ENCODE results near the gene SLC39A12.

SLC39A12 gene

DNA sequence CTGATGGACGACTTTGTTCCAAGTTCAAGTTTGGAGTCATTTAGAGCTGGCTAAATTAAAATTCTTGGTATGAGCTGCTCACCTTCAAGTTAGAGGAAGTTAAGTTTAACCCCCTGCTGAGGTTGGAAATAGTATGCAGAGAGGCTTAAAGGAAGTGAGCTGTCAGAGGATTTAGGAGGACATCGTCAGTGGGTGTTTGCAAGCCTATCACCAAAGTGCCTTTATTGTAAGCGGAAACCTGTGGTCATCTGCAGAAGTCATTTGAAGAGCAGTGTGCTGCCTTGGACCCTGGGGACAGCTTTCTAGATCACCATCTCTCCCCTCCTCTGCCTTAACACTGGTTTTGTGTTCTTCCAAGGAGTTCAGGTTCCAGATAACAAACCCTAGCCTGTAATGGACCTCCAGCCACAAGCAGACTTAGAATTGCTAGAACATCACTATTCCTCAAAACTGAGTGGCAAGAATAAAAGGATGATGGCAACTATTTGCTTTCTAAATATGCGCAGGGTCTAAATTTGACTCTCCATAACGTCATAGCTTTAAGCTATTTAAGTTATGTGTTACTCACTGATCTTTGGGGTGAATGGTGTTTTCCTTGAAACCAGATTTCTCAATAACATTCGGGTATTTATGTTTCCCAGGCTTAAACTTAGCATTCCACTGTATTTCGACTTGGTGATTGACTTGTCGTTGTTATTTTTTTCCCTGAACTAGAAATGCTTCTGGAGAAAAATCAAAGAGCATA, 93.4 kb downstream of the SLC39A12 start:
- H3K36me3 Mint-ChIP-seq (ENCODE audit: low read depth), result no peaks in the 10 kb centered on the region
- no peaks in the 10 kb centered on the region for H3K4me1 Mint-ChIP-seq (ENCODE audit: low read depth)
- no peak overlapping the region for H3K27ac Mint-ChIP-seq
- intact Hi-C loops (cut with micrococcal nuclease), result no loop called here
- H3K9me3 Mint-ChIP-seq, result no peaks in the 10 kb centered on the region
- peaks cover 2% of the 10 kb centered on the region for H3K27me3 Mint-ChIP-seq
- no peak overlapping the region for H3K4me3 Mint-ChIP-seq

DNA sequence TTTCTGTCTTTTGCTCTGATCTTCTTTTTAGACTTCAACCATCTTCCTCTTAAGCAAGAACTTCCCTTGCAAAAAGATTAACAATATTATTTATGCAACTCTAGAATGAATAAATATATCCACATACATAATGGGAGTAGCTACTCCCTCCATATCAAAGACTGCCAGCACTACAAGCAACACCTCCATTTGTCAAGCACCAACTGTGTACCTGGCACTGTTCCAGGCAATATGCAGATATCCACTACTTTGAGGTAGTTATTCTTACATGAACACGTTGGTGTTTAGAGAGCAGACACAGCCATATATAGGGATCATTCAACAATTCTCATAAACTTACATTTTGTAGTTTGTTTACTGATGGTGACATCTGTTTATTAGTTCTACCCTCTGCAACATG, 104.9 kb downstream of the SLC39A12 start:
- Mint-ChIP-seq H3K27me3 (peaks cover 4% of the 10 kb centered on the region), H3K27ac (no peak overlapping the region), H3K36me3 (ENCODE audit: low read depth) (no peaks in the 10 kb centered on the region)

DNA sequence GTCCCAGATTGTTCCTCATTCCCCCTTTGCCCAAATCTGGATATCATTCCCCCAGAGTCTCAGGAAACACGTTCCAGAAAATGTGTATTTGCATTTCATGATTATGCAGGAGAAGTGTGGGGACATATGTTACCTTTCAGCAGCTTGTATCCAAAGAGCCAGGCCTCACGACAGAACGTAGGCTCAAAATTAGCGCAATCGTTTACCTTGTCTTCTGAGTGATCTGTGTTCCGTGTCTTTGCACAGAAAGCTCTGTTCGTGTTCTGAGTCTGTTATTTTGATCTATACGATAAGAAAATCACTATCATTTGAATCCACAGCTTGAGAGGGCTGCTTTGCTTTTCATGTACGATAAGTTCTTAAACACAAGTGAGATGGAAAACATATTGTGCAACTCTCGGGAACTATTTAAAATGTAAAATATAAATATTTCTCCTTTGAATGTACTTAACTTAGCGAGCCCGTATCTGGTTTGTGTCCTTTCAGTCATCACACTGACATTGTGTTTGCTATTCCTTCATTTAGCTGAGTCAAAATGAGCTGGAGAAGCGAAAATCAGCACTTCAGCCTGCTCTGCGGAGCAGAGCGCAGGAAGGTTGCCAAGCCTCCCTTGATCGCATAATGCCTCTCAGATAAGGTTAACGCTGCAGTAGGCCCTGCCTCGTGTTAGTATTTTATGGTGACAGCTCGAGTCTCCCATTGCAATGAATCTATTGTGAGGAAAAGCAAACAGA, 108.3 kb downstream of the SLC39A12 start:
- Mint-ChIP-seq H3K4me1 (ENCODE audit: low read depth) (peaks cover 6% of the 10 kb centered on the region), H3K9me3 (no peaks in the 10 kb centered on the region), H3K27ac (no peak overlapping the region), H3K4me3 (no peak overlapping the region), H3K36me3 (ENCODE audit: low read depth) (no peaks in the 10 kb centered on the region), H3K27me3 (peaks cover 2% of the 10 kb centered on the region)
- intact Hi-C loops (cut with micrococcal nuclease), result no loop called here

More for the DNA sequence above, 104.9 kb downstream of the SLC39A12 start:
- H3K4me1 Mint-ChIP-seq (ENCODE audit: low read depth), result peaks cover 17% of the 10 kb centered on the region
- intact Hi-C loops (cut with micrococcal nuclease), result no loop called here
- H3K9me3 Mint-ChIP-seq, result no peaks in the 10 kb centered on the region
- no peak overlapping the region for H3K4me3 Mint-ChIP-seq

DNA sequence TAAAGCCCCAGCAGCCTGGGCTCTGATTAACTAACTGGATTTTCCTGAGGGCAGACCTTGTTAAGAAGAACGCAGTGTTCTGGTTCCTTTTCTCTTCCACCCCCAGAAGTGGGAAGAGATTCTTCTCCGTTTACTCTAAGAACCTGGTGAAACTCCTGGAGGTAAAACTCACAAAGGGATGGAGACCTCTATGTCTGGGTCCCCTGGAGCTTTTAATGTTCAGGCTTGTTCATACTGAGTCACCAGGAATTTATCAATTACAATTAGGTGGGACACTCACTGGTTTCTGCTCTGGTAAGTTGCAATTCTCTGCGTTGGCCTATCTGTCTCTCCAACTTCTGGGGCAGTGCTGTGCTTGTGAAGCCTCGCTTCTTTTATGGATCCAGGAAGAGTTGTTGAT, 115.2 kb downstream of the SLC39A12 start:
- Mint-ChIP-seq H3K36me3 (ENCODE audit: low read depth) (no peaks in the 10 kb centered on the region), H3K4me3 (no peak overlapping the region), H3K27ac (no peak overlapping the region), H3K9me3 (no peaks in the 10 kb centered on the region), H3K27me3 (peaks cover 3% of the 10 kb centered on the region), H3K4me1 (ENCODE audit: low read depth) (no peaks in the 10 kb centered on the region)
- intact Hi-C loops (cut with micrococcal nuclease), result no loop called here

DNA sequence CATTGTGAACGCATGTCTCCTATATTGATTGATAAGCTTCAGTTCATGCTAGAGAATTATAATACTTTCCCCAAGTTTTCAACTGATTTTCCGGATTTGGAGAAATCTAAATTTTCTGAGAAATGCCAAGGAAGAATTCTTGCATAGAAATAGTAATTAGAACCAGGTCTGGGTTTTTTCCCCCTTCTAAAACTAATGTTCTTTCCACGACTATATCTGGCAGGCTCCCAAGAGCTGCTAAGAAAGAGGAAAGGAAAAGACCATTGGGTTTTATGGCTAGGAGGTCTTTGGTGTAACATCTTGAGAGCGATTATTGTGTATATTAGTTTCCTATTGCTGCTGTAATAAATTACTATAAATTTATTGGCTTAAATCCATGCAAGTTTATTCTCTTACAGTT, 116.7 kb downstream of the SLC39A12 start:
- H3K27ac Mint-ChIP-seq, result no peak overlapping the region
- H3K27me3 Mint-ChIP-seq, result peaks cover 3% of the 10 kb centered on the region
- no peaks in the 10 kb centered on the region for H3K4me1 Mint-ChIP-seq (ENCODE audit: low read depth)
- intact Hi-C loops (cut with micrococcal nuclease), result no loop called here
- H3K4me3 Mint-ChIP-seq, result no peak overlapping the region
- no peaks in the 10 kb centered on the region for H3K36me3 Mint-ChIP-seq (ENCODE audit: low read depth)
- no peaks in the 10 kb centered on the region for H3K9me3 Mint-ChIP-seq

DNA sequence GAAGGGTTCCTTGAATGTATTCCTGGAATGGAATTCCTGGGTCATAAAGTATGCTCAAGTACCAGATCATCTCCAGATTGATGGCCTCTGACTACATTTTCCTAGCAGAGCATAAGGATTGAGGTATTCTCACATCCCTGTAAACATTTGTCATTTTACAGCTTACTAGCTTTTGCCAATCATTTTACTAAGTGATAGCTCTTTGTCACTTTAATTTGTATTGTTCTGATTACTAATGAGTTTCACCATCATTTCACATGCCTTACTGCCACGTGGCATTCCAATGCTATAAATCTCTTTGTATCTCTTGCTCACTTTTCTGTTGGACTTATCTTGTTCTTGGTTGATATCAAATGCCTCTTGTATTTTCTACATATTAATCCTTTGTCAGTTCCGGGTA, 119.9 kb downstream of the SLC39A12 start:
- intact Hi-C loops (cut with micrococcal nuclease), result no loop called here
- Mint-ChIP-seq H3K4me3 (no peak overlapping the region), H3K27me3 (peaks cover 3% of the 10 kb centered on the region)

DNA sequence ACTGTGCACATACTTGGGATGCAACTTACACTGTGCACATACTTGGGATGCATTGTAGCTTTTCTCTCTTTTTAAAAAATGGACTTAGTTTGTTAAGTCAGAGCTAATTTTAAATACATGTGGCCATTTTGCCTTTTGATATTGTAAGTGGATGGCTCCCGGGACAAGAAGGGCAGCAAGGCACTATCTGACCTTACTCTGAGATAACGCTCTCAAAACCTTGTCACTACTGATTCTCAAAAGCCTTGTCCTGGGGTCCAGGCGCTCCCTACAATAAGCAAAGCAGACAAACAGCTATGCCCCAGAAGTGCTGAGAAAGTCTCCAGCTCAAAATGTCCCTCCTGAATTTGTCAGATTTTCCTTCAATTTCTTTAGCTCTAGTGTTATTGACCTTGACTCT, 121.6 kb downstream of the SLC39A12 start:
- H3K36me3 Mint-ChIP-seq (ENCODE audit: low read depth), result no peaks in the 10 kb centered on the region
- peaks cover 3% of the 10 kb centered on the region for H3K27me3 Mint-ChIP-seq
- H3K4me3 Mint-ChIP-seq, result no peak overlapping the region
- no peak overlapping the region for H3K27ac Mint-ChIP-seq
- intact Hi-C loops (cut with micrococcal nuclease), result no loop called here
- H3K9me3 Mint-ChIP-seq, result peaks cover 5% of the 10 kb centered on the region
- H3K4me1 Mint-ChIP-seq (ENCODE audit: low read depth), result no peaks in the 10 kb centered on the region

More for the DNA sequence above, 119.9 kb downstream of the SLC39A12 start:
- Mint-ChIP-seq H3K36me3 (ENCODE audit: low read depth) (no peaks in the 10 kb centered on the region), H3K27ac (no peak overlapping the region), H3K4me1 (ENCODE audit: low read depth) (no peaks in the 10 kb centered on the region), H3K9me3 (peaks cover 5% of the 10 kb centered on the region)

DNA sequence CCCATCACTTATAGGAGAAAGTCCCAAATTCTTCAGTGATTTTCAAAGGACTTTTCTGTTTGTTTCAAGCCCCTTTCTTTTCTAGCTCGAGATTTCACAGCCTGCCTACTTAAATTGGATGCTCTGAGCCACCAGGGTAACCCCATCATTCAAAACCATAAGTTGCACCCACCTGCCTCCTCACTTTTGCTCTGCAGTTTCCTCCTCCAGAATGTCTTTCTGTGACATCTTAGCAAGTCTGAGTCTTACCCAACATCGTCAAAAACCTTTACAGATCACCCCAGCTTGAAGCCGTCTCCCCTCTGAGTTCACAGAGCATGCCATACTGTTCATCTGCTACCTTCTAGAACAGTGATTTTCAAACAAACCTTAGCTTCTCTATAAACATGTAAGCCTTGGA, 124.2 kb downstream of the SLC39A12 start:
- Mint-ChIP-seq H3K27ac (no peak overlapping the region), H3K36me3 (ENCODE audit: low read depth) (no peaks in the 10 kb centered on the region), H3K4me3 (no peak overlapping the region), H3K4me1 (ENCODE audit: low read depth) (no peaks in the 10 kb centered on the region), H3K9me3 (peaks cover 5% of the 10 kb centered on the region), H3K27me3 (no peaks in the 10 kb centered on the region)
- intact Hi-C loops (cut with micrococcal nuclease), result no loop called here

DNA sequence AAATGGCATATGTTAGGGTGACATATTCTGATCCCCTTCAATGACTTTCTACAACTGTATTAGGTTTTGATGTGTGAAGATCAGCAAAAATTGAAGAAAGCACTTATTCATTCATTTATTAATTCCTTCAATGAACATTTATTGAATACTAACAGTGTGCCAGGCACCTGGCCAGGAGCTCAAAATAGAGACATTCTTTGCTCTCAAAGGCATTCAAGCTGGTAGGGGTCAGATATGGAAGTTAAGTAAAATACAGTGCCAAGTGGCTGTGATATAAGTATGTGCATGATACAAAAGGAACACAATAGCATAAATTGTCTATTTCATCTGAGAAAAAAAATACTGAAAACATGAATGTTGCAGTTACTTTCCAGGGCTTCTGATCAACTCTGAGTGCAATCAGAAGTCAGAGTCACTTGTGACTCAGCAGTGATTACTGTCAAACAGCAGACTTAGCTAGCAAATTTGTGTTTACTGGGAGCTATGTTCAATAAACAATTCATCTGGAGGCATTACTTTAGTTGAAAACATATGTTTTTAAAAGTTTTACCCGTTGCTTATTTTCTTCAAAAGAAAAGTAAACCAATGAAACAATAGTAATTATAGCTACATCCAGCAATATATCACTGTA, 128.1 kb downstream of the SLC39A12 start:
- peaks cover under 1% of the 10 kb centered on the region for H3K9me3 Mint-ChIP-seq
- no peak overlapping the region for H3K27ac Mint-ChIP-seq
- no peaks in the 10 kb centered on the region for H3K4me1 Mint-ChIP-seq (ENCODE audit: low read depth)
- intact Hi-C loops (cut with micrococcal nuclease), result no loop called here
- no peak overlapping the region for H3K4me3 Mint-ChIP-seq
- peaks cover 5% of the 10 kb centered on the region for H3K27me3 Mint-ChIP-seq
- H3K36me3 Mint-ChIP-seq (ENCODE audit: low read depth), result no peaks in the 10 kb centered on the region

DNA sequence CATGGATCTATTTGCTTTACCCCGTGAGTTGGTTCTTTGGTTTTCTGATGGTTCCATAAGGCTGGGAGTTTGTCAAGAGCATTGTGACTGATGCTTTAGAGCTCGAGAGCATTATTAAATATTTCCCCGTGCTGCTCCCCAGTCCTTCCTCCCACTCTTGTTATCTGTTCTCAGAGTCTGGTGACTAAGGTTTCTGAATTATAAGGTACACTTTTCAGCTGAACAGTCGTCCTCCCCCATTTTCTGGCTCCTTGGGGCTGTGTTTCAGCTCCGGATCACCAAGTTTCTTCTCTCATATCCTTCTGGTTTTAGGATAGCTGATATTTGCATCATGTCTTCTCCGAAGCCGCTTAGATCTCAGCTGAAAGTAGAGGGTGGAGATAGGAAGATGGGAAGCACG, 130.7 kb downstream of the SLC39A12 start:
- H3K27ac Mint-ChIP-seq, result no peak overlapping the region
- no peaks in the 10 kb centered on the region for H3K4me1 Mint-ChIP-seq (ENCODE audit: low read depth)
- no peak overlapping the region for H3K4me3 Mint-ChIP-seq
- no peaks in the 10 kb centered on the region for H3K9me3 Mint-ChIP-seq
- H3K27me3 Mint-ChIP-seq, result peaks cover 5% of the 10 kb centered on the region
- intact Hi-C loops (cut with micrococcal nuclease), result no loop called here
- no peaks in the 10 kb centered on the region for H3K36me3 Mint-ChIP-seq (ENCODE audit: low read depth)

DNA sequence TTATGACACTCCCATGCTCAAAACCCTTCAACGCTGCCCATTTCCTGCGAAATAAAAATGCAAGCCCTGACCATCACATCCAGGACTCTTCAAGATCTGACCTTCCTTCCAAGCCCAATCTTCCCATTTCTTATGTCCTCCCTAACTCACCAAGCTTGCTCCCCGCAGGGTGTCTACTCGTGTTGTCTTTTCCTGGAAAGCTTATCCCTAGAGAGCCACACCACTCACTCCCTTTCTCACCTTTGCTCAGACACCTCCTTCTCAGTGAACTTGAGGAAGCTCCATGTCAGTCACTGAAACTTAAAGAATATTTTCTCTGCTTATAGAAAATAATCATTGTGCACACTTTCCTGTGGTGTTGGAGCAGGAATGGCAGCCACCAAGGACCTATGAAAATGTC, 134.1 kb downstream of the SLC39A12 start:
- no peaks in the 10 kb centered on the region for H3K4me1 Mint-ChIP-seq (ENCODE audit: low read depth)
- H3K27ac Mint-ChIP-seq, result no peak overlapping the region
- H3K9me3 Mint-ChIP-seq, result no peaks in the 10 kb centered on the region
- intact Hi-C loops (cut with micrococcal nuclease), result no loop called here
- H3K4me3 Mint-ChIP-seq, result no peak overlapping the region
- H3K27me3 Mint-ChIP-seq, result peaks cover 5% of the 10 kb centered on the region
- no peaks in the 10 kb centered on the region for H3K36me3 Mint-ChIP-seq (ENCODE audit: low read depth)

DNA sequence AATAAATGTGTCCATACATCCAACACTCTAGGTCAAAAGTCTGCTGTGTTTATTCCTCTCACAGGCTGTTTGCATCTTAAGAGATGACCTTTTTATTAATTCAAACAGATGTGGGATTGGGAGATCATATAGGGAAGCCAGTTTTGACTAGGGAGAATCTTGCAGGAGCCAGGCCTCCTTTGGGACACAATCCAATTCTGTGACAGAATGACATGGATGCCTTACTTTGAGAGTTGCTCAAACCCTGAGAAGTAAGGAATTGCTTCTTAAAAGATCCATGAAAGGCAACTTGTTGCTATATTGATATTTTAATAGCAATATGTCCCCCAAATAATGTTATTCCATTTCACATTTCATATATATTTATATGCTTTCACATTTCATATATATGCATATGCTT, 135.0 kb downstream of the SLC39A12 start:
- H3K4me1 Mint-ChIP-seq (ENCODE audit: low read depth), result no peaks in the 10 kb centered on the region
- H3K4me3 Mint-ChIP-seq, result no peak overlapping the region
- H3K27ac Mint-ChIP-seq, result no peak overlapping the region
- peaks cover 5% of the 10 kb centered on the region for H3K27me3 Mint-ChIP-seq
- no peaks in the 10 kb centered on the region for H3K36me3 Mint-ChIP-seq (ENCODE audit: low read depth)
- intact Hi-C loops (cut with micrococcal nuclease), result no loop called here
- no peaks in the 10 kb centered on the region for H3K9me3 Mint-ChIP-seq

DNA sequence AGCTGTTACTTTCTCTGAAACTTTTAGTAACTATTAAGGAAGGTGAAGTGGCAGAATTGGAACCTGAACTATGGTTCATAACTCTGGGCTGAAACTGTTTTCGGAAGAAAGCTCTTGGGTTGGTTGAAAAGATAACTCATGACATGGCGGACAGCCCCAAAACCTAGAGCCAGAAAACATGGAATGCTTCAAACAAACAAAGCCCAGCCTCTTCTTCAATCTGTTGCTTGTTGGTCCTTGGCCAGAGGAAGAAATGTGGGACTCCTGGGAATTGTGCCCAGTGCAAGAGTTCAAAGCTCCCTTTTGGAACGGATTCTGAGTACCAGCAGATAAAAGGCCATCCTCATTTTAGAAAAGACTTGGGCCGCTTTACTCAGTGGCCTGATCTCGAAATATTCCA, 135.6 kb downstream of the SLC39A12 start:
- Mint-ChIP-seq H3K27me3 (peaks cover 5% of the 10 kb centered on the region), H3K36me3 (ENCODE audit: low read depth) (no peaks in the 10 kb centered on the region), H3K27ac (no peak overlapping the region), H3K4me1 (ENCODE audit: low read depth) (no peaks in the 10 kb centered on the region), H3K9me3 (no peaks in the 10 kb centered on the region), H3K4me3 (no peak overlapping the region)
- intact Hi-C loops (cut with micrococcal nuclease), result no loop called here
